Measurements from ENCODE around the gene ALLC. TPM values are rescaled to one million over a fixed set of nuclear protein-coding genes. Genes with fewer than 3 reads are reported as not detected.

The ALLC gene
- total RNA-seq = not detected

GRCh38 chr2:3657881-3658280 lies at the start of gene ALLC:
TSS of gene ALLC (plus strand) at chr2:3658200. CDS start at chr2:3671158, 12,958 bp downstream.

DNA sequence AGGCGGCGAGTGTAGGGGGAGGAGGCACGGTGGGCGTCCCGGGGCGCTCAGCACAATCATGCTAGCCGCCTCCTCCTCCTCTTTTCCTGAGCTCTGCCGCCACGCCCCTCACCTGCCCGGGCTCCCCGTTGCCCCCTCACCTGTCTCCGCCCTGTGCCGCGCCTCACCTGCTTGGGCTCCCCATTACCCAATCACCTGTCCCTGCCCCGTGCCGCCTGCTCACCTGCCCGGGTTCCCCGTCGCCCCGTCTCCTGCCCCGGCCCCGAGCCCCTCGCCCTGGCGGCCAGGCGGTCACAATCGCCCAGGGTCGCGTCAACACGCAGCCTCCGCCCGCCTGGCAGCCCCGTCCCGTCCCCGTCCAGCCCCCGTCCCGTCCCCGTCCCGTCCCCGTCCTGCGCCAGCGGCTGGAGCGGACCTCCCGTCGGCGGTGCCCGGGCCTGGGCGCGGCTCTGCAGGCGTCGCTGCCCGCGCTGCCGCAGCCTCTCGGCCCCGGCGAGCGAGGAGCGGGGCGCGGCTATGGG lies 45.3 kb downstream of the ALLC start, which contains the start of gene DCDC2C:
Gene DCDC2C, plus strand, starts transcription at position 340 of the 521 bp plus-strand sequence. Its CDS starts 177 bp downstream, at position 517.

Other genes with a start within 250 kb of the ALLC start
- gene ADI1, start 138.7 kb upstream of the ALLC start, total RNA-seq = 10 to 100 TPM; 36.3 to 40.6 TPM
- gene RNASEH1, start 99.9 kb upstream of the ALLC start, total RNA-seq = 10 to 100 TPM; 19.3 to 21.3 TPM
- gene RPS7, start 82.9 kb upstream of the ALLC start, total RNA-seq = 1,000 to 10,000 TPM; 1,576 to 1,694 TPM
- under 1 TPM in 1 of 2 experiments, not detected in 1; 0.34 TPM for gene COLEC11, start 63.1 kb upstream of the ALLC start, total RNA-seq
- not detected for gene DCDC2C, start 45.4 kb downstream of the ALLC start, total RNA-seq

Measured in activated naive CD4-positive, alpha-beta T cell treated with anti-CD3 and anti-CD28 coated beads, Interleukin-2, amount 10 ng/mL, durations not matched to agents 5 hours and 36 hours (primary cell).